ENCODE measurements around the gene HSD17B2.

The HSD17B2 gene

GRCh38 chr16:82020051-82020450, 15.0 kb upstream of the HSD17B2 start:
- no peak for DNase-seq

DNA sequence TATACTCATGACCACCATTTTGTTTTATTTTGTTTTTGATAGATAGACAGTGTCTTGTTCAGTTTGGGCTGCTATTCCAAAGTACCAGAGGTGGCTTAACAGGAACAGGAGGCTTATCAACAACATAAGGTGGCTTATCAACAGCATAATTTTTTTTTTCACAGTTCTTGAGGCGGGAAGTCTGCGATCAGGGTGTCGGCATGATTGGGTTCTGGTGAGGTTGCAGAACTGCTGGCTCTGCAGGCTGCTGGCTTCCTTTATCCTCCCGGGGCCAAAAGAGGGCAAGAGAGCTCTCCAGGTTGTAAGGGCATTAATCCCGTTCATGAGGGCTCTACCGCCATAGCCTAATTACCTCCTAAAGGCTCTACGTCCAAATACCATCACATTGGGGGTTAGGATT, 11.8 kb upstream of the HSD17B2 start:
- no peak for DNase-seq

DNA sequence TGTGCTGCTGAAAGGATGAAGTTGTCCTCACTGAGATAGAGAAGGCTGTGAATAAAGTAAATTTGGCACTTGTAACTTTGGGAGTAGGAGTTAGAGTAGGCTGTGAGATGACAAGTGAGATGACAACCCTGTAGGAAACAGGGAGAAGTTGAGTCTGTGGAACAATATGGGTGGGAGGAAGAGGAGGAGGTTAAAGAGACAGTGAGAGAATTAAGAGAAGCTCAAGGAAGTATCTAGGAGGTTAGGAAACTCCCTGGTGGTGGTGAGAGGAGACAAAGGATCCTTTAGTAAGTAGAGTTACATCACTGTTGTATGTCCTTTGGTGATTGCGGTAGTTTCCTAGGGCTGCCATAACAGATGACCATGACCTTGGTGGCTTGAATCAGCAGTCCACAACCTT, 10.7 kb upstream of the HSD17B2 start:
- DNase-seq: no peak

GRCh38 chr16:82024883-82025282, 10.2 kb upstream of the HSD17B2 start:
- no peak for DNase-seq

DNA sequence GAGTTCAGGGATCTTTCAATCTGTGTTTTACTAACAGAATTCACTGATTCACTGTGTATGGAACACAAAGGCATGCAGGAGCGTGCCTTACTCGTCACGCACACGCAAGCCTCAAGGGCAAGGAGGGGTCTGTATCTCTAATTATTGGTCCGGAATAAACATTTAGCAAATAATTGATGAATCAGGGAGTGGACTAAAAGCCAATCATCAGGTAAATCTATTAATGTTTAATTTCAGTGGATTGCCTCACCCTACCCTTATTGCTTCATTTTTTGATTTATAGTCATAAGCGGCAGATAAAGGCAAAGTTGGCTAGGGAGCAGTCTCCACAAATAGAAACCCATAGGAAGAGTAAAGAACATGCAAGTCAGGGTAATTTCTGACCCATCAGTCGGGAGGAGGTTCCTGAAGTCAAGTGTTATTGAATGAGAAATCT, 7.4 kb upstream of the HSD17B2 start:
- no peak for DNase-seq

DNA sequence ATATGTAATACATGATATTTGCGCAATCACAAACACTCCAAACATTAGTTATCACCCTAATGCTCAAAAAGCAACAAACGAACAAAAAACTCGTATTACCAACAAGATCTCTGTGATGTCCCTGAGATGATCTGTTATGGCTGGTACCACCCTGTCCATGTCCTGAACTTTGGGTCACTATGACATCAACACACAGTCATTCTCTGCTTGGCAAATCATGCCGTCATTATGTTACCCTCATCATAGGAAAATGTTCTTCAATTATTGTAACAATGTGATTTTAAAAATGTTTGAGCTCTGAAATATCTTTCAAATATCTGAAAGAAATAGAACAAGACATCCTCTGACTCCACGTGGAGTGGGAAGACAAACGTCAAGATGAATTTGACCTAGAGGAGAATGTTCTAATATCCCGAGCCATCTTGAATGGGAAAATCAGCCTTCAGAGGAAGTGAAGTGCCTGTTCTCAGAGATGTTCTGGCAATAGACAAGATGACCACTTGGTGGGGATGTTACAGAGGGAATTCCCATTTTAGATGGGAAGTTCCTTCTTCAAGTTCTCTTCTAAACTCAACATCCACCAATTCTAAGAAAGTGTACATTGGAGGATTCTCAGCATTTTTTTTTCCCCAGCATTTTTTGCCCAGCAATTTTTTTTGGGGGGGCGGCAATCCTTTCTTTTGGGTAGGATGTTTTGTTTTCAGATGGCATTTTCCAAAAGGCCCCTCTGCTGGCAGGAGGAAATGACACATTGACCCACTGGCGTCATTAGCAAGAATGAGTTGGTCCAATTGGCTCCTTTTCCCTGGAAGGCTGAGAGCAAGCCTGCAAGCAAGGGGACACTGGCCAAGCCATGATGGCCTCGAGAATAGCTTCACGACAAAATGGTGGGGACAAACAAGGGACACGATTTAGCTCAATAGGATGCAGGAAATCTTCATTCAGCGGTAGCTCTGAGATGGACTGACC, 3.7 kb upstream of the HSD17B2 start:
- DNase-seq: no peak

GRCh38 chr16:82033006-82033405, 2.0 kb upstream of the HSD17B2 start:
- no peak for DNase-seq

- no peak for DNase-seq
Measured at GRCh38 chr16:82033683-82034300, 1.3 kb upstream of the HSD17B2 start.

GRCh38 chr16:82037251-82037650, 2.2 kb downstream of the HSD17B2 start:
- DNase-seq: no peak

DNA sequence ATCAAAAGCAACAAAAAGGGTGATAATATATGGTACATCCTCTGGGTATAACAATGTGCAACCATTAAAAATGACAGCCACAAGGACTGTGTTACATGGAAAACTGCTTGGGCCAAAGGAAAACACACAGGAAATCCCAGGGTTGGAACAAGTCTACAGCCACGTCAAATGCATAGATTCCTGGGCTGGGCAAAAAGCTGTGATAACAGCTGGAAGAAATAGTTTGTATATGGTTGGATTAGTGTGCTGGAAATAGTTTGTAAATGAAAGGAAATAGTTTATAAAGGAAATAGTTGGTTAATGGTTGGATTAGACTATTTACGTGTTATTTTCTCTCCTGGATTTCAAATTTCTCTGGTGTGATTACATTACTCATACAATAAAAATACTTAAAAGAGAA, 2.6 kb downstream of the HSD17B2 start:
- no peak for DNase-seq

DNA sequence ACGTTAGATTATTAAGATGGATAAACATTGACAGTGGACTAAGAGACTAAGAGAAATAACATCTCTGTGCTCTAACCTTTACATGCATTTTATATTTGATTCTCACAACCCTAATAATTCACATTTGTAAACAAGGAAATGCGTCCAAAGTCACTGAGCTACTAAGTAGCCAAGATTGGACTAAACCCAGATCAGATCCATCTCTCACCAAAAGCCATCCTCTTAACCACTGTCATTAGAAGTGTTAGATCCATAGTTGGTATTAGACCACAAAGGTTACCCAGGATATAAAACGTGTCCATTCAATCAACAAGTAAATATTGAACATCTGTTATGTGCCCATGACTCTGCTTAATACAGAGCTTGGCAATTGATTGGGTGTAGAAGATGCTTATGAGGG, 5.2 kb downstream of the HSD17B2 start:
- no peak for DNase-seq

- no peak for DNase-seq
Measured at GRCh38 chr16:82041542-82041941, 6.5 kb downstream of the HSD17B2 start.

DNA sequence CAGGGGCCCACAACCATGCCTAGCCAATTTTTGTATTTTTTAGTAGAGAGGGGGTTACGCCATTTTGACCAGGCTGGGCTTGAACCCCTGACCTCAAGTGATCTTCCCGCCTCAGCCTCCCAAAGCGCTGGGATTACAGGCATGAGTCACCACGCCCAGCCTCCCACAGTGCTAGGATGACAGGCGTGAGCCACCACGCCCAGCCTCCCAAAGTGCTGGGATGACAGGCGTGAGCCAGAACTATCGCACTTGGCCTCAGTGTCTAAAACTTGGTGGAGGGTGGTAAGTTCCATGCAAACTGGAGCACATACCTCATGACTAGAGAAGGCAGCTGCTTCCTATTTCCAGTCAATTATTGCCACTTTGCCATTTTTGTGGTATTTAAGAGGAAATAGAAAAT, 7.1 kb downstream of the HSD17B2 start:
- DNase-seq: no peak

DNA sequence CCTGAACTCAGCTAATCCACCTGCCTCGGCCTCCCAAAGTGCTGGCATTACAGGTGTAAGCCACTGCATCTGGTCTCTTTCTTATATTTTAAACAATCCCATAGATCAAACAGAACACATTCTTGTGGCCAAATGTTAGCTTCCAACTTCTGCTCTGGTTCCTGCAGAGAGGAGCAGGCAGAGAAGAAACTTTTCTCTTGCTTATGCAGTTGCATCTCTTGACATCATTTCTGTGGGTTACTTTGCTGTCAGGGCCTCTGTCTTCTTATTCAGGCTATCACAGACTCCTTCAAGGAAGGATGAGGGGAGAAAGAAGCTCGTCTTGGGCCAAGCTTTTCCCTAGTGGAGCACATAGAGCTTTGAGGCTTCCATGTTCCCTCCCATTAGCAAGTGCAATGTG, 7.8 kb downstream of the HSD17B2 start:
- DNase-seq: no peak

DNA sequence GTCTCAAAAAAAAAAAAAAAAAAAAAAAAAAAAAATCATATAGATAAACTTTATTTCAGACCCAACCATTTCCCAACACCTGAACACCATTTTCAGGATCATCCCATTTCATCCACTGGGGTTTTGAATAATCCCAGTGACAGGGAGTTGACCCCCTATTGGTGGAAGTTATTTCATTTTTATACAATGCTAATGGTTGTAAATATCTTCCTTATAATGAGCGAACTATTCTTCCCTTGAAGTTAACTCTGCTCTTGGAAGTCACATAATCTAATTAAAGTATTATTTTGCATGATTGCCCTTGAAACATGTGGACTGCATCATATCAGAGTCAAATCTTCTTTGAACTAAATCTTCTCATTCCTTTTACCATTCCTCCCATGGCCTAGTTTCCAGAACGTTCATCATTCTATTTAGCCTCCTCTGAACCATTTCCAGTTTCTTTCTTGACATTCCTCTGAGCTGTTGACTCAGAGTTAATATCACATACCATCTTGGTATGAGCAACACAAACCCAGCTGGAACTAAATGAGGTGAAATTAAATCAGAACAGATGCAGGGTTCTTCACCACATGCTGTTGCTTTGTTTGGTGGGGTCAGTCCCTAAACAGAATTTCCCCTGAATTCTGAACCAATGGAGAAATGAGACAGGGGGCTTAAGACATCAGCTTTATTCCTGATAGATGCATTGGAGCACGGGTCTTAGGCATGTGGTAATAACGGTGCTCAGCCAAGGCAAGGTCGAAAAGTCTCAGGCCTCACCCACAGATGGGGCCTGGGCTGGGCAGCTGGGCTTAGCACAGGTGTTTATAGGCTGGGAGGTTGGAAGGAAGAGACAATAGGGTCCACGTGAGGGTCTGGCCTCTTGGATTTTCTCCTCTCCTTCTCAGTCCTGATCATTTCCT, 8.9 kb downstream of the HSD17B2 start:
- DNase-seq: no peak

- no peak for DNase-seq
Measured at GRCh38 chr16:82044585-82044911, 9.5 kb downstream of the HSD17B2 start.

GRCh38 chr16:82045465-82045864, 10.4 kb downstream of the HSD17B2 start:
- no peak for DNase-seq

DNA sequence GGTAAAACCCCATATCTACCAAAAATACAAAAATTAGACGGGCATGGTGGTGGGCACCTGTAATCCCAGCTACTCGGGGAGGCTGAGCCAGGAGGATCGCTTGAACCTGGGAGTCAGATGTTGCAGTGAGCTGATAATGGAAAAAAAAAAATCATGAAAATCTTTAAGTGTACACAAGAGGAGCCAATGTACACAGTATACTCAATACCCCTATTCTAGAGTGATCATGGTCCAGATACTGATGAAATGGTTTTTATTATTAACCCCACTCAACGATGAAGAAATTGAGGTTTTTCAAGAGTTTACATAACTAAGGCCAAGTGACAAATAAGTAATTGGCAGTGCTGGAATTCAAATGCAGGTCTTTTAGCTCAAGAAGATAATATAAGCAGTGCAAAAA, 11.5 kb downstream of the HSD17B2 start:
- DNase-seq: no peak

GRCh38 chr16:82046941-82047340, 11.9 kb downstream of the HSD17B2 start:
- no peak for DNase-seq

- no peak for DNase-seq
Measured at GRCh38 chr16:82047374-82047773, 12.3 kb downstream of the HSD17B2 start.

DNA sequence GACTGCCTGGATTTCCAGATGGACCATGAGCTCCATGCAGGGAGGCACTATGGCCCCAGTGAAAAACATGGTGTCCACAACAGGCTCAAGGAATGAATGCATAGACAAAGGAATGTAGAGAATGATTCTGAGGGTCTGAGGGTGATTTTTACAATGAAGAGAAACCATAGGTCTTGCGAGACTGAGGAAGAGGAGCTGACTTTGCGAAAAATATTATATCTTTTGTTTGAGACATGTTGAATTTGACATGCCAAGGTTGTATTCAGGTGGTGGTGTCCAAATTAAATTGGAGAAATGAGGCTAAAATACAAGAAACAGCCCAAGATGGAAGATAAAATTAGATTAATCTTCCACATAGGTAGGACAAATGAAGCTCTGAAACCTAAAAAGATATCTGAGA, 12.7 kb downstream of the HSD17B2 start:
- DNase-seq: no peak

DNA sequence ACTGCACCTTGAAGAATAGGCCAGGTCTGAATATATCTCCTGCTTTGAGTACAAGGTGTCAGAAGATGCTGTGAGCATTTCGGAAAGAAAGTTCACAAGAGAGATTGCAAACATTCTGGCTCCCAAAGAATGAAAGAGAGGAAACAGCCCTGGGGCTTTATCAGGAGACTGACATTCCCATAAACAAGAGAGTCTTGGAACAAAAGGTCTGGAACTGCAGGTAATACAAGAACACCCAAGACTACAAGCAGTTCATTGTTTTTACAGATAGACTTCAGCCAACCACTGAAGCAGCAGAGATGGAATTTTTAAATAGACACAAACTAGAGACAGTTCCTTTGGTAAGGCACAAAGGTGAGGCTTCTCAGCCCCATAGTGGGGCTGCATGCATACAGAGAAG, 14.4 kb downstream of the HSD17B2 start:
- DNase-seq: no peak

- no peak for DNase-seq
Measured at GRCh38 chr16:82050506-82050905, 15.5 kb downstream of the HSD17B2 start.
